ENCODE results near the gene ENGASE.

The ENGASE gene

GRCh38 chr17:79081571-79082276, 7.1 kb downstream of the ENGASE start:
- no peak for DNase-seq

GRCh38 chr17:79082311-79083190, 7.9 kb downstream of the ENGASE start:
- DNase-seq = no peak

- DNase-seq = no peak
These were observed 8.8 kb downstream of the ENGASE start for GRCh38 chr17:79083191-79083971.

GRCh38 chr17:79084291-79085153, 9.9 kb downstream of the ENGASE start:
- DNase-seq = no peak

- no peak for DNase-seq
These were observed 10.7 kb downstream of the ENGASE start for GRCh38 chr17:79085154-79085920.

- no peak for DNase-seq
These were observed 11.4 kb downstream of the ENGASE start for GRCh38 chr17:79085921-79086551.

- no peak for DNase-seq
These were observed 12.2 kb downstream of the ENGASE start for GRCh38 chr17:79086609-79087427.

- peak; percentile 9 for DNase-seq
These were observed 13.0 kb downstream of the ENGASE start for GRCh38 chr17:79087428-79088143.

GRCh38 chr17:79088247-79088996, 13.8 kb downstream of the ENGASE start:
- DNase-seq = no peak

- DNase-seq = no peak
These were observed 14.3 kb downstream of the ENGASE start for GRCh38 chr17:79088997-79089328.

GRCh38 chr17:79089720-79090442, 15.3 kb downstream of the ENGASE start:
- no peak for DNase-seq

GRCh38 chr17:79090443-79091225, 16.0 kb downstream of the ENGASE start:
- DNase-seq = no peak

- no peak for DNase-seq
These were observed 16.6 kb downstream of the ENGASE start for GRCh38 chr17:79091226-79091670.

- DNase-seq = no peak
These were observed 17.9 kb downstream of the ENGASE start for GRCh38 chr17:79092567-79092966.

GRCh38 chr17:79093270-79093669, 18.6 kb downstream of the ENGASE start:
- DNase-seq = no peak

GRCh38 chr17:79094261-79094660, 19.6 kb downstream of the ENGASE start:
- no peak for DNase-seq

Data from GDM1 (cell line).